PFSK-1 (cell line): Measurements from ENCODE around the gene RCC2.

Experiments
- FOXP2 ChIP-seq: optimal IDR thresholded peaks from 2 replicates; pipeline ENCODE3; 2011; ENCODE audit warnings: borderline replicate concordance, control low read depth, inconsistent platforms; ENCODE audit not compliant: insufficient read depth; ENCODE audit errors: extremely low read length, extremely low read depth
- POLR2AphosphoS5 ChIP-seq: IDR thresholded peaks from 2 replicates; pipeline ENCODE4 v1.6.1; 2012; ENCODE audit warnings: low read depth, mild to moderate bottlenecking, control low read depth, low read length, moderate library complexity
- SIN3A ChIP-seq: IDR thresholded peaks from 2 replicates; pipeline ENCODE4 v1.6.1; 2012; ENCODE audit warnings: mild to moderate bottlenecking, low read length, moderate library complexity, borderline replicate concordance; ENCODE audit not compliant: insufficient read depth
- TAF1 ChIP-seq: IDR thresholded peaks from 2 replicates; pipeline ENCODE4 v1.6.1; 2012; ENCODE audit warnings: low read length, control low read depth, borderline replicate concordance; ENCODE audit not compliant: insufficient read depth
- TF ChIP-seq, protein P1 (sequence below), 2 experiments: IDR thresholded peaks; 2 replicates each; pipeline versions ENCODE4 v1.6.1 to v1.8.0; 2011 to 2012; ENCODE audit warnings: low read depth in 2 of 2, low read length in 2 of 2, control low read depth in 1 of 2, inconsistent platforms in 1 of 2, mild to moderate bottlenecking in 1 of 2, moderate library complexity in 1 of 2; ENCODE audit not compliant: insufficient read depth in 1 of 2

The RCC2 gene

GRCh38 chr1:17451731-17452130 is 12.3 kb upstream of the RCC2 start:
- TF ChIP-seq, protein P1, sequence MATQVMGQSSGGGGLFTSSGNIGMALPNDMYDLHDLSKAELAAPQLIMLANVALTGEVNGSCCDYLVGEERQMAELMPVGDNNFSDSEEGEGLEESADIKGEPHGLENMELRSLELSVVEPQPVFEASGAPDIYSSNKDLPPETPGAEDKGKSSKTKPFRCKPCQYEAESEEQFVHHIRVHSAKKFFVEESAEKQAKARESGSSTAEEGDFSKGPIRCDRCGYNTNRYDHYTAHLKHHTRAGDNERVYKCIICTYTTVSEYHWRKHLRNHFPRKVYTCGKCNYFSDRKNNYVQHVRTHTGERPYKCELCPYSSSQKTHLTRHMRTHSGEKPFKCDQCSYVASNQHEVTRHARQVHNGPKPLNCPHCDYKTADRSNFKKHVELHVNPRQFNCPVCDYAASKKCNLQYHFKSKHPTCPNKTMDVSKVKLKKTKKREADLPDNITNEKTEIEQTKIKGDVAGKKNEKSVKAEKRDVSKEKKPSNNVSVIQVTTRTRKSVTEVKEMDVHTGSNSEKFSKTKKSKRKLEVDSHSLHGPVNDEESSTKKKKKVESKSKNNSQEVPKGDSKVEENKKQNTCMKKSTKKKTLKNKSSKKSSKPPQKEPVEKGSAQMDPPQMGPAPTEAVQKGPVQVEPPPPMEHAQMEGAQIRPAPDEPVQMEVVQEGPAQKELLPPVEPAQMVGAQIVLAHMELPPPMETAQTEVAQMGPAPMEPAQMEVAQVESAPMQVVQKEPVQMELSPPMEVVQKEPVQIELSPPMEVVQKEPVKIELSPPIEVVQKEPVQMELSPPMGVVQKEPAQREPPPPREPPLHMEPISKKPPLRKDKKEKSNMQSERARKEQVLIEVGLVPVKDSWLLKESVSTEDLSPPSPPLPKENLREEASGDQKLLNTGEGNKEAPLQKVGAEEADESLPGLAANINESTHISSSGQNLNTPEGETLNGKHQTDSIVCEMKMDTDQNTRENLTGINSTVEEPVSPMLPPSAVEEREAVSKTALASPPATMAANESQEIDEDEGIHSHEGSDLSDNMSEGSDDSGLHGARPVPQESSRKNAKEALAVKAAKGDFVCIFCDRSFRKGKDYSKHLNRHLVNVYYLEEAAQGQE (IDR thresholded peaks at IDR 0.05; ENCODE audit: insufficient read depth in 1 of 2, low read depth in 2 of 2, low read length in 2 of 2): no peak
- TF ChIP-seq SIN3A (no peak), TAF1 (no peak), POLR2AphosphoS5 (no peak), FOXP2 (no peak)

- no peak for TF ChIP-seq TAF1
- no peak for TF ChIP-seq FOXP2
- no peak for TF ChIP-seq SIN3A
- TF ChIP-seq POLR2AphosphoS5: no peak
- TF ChIP-seq, protein P1 (IDR thresholded peaks at IDR 0.05; ENCODE audit: insufficient read depth in 1 of 2, low read depth in 2 of 2, low read length in 2 of 2): no peak
Observed at GRCh38 chr1:17447501-17447992, 8.1 kb upstream of the RCC2 start.

- TF ChIP-seq FOXP2: no peak
- TF ChIP-seq POLR2AphosphoS5: no peak
- TF ChIP-seq SIN3A: no peak
- TF ChIP-seq, protein P1 (IDR thresholded peaks at IDR 0.05; ENCODE audit: insufficient read depth in 1 of 2, low read depth in 2 of 2, low read length in 2 of 2): no peak
- TF ChIP-seq TAF1: no peak
Observed at GRCh38 chr1:17442841-17443240, 3.4 kb upstream of the RCC2 start.

DNA sequence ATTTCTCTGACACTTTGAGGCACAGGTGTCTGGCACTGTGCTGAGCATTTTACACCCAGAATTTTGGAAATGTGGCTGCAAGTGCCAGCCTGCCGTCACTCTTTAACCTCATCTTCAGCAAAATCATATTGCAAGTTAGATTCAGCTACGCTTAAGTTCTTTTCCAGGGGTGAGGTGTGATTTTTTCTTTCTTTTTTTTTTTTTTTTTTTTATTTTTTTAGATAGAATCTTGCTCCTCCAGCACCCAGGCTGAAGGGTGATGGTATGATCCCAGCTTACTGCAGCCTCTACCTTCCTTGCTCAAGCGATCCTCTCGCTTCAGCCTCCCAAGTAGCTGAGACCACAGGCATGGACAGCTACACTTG is 2.5 kb upstream of the RCC2 start:
- TF ChIP-seq, protein P1 (IDR thresholded peaks at IDR 0.05; ENCODE audit: insufficient read depth in 1 of 2, low read depth in 2 of 2, low read length in 2 of 2): no peak
- TF ChIP-seq POLR2AphosphoS5: no peak
- no peak for TF ChIP-seq SIN3A

- TF ChIP-seq TAF1: no peak
- no peak for TF ChIP-seq POLR2AphosphoS5
- no peak for TF ChIP-seq SIN3A
- TF ChIP-seq, protein P1 (IDR thresholded peaks at IDR 0.05; ENCODE audit: insufficient read depth in 1 of 2, low read depth in 2 of 2, low read length in 2 of 2): no peak
- no peak for TF ChIP-seq FOXP2
Observed at GRCh38 chr1:17441265-17441992, 2.0 kb upstream of the RCC2 start.
